Endodermal cell (in vitro differentiated cells): ENCODE results near the gene CCDC181. TPM values are rescaled to one million over a fixed set of nuclear protein-coding genes. Genes with fewer than 3 reads are reported as not detected.

ENCODE experiments used
- DNase-seq: peaks from one replicate; pipeline ENCODE4 v3.0.0-alpha.2; 2017
- H3K27ac ChIP-seq: 2 replicates; pipeline ENCODE4 v1.5.1; 2013; ENCODE audit warnings: mild to moderate bottlenecking, low read depth, low read length, moderate library complexity
- H3K27me3 ChIP-seq: 2 replicates; pipeline ENCODE4 v1.6.1; 2013; ENCODE audit warnings: mild to moderate bottlenecking, low read length, moderate library complexity; ENCODE audit not compliant: insufficient read depth, control insufficient read depth, poor library complexity, severe bottlenecking
- H3K36me3 ChIP-seq: 2 replicates; pipeline ENCODE4 v1.7.0; 2013; ENCODE audit warnings: mild to moderate bottlenecking, low read length, moderate library complexity; ENCODE audit not compliant: control insufficient read depth, insufficient read depth
- H3K4me1 ChIP-seq: one replicate; pipeline ENCODE4 v1.7.0; 2013; ENCODE audit warnings: low read length; ENCODE audit not compliant: control insufficient read depth, insufficient read depth
- H3K4me3 ChIP-seq: 2 replicates; pipeline ENCODE4 v1.5.1; 2013; ENCODE audit warnings: mild to moderate bottlenecking, low read length, moderate library complexity
- H3K9ac ChIP-seq: 2 replicates; pipeline ENCODE4 v1.6.1; 2013; ENCODE audit warnings: mild to moderate bottlenecking, low read length, moderate library complexity; ENCODE audit not compliant: poor library complexity, severe bottlenecking; ENCODE audit errors: extremely low read depth
- H3K9me3 ChIP-seq: 2 replicates; pipeline ENCODE4 v1.6.1; 2013; ENCODE audit warnings: mild to moderate bottlenecking, low read length, moderate library complexity; ENCODE audit not compliant: control insufficient read depth
- H3K27ac Mint-ChIP-seq: 2 replicates; pipeline ENCODE4 v1.8.0; 2020; ENCODE audit warnings: mixed read lengths
- H3K27me3 Mint-ChIP-seq: 2 replicates; pipeline ENCODE4 v1.8.0; 2021; ENCODE audit warnings: mild to moderate bottlenecking, mixed read lengths; ENCODE audit not compliant: insufficient read depth
- H3K36me3 Mint-ChIP-seq: 2 replicates; pipeline ENCODE4 v1.8.0; 2020; ENCODE audit warnings: low read depth, mixed read lengths
- H3K4me1 Mint-ChIP-seq: 2 replicates; pipeline ENCODE4 v1.8.0; 2020; ENCODE audit warnings: mixed read lengths
- H3K4me3 Mint-ChIP-seq: 2 replicates; pipeline ENCODE4 v1.8.0; 2020; ENCODE audit warnings: mild to moderate bottlenecking, moderate library complexity, mixed read lengths
- H3K9me3 Mint-ChIP-seq: 2 replicates; pipeline ENCODE4 v1.8.0; 2020; ENCODE audit warnings: mild to moderate bottlenecking, mixed read lengths
- WGBS, 2 experiments: methylation state at CpG; one replicate each; pipeline versions ENCODE4 v1.1.5 to v1.1.7; 2013; ENCODE audit warnings: missing lambda C conversion rate in 2 of 2, mixed read lengths in 1 of 2; ENCODE audit not compliant: insufficient coverage in 1 of 2, insufficient read length in 1 of 2; 5-methylcytosine and 5-hydroxymethylcytosine counted together
- total RNA-seq, 2 donors: library from RNA; stranded (reverse); fragmentation: NEBNext Ultra II Directional in 1 of 2; extraction: Animal tissue kit (Norgen Biotek cat#: 25700) in 1 of 2; gene quantifications; 2 replicates in 1 of 2; 3 replicates in 1 of 2; pipeline ENCODE4 v1.2.1, GENCODE V29; 2021
- TF ChIP-seq, protein P1 (sequence below): fragments of 200-600 bp; sonication (generic); conservative IDR thresholded peaks from 2 replicates; pipeline ENCODE4 v1.5.0; 2021; ENCODE audit warnings: antibody characterized with exemption, mild to moderate bottlenecking

CCDC181 gene
- total RNA-seq, 2 donors from 2014 or later = 4.9 to 7.8 TPM

DNA sequence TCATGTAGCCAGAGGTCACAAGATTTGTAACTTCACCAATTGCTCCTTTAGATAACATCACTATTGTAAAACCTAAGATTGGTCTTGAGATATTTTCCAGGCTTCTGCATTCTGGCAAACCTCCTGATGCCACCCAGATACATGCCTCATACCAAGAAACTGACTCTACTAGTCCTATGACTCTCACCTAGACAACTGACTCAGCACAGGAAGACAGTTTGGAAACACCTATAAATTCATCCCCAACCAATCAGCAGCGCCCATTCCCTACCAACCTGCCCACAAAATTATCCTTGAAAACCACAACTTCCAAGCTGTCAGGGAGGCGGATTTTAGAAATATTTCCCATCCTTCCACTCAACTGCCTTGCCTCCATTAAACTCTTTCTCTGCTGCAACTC, 62.3 kb downstream of the CCDC181 start:
- no peak overlapping the region for H3K4me3 Mint-ChIP-seq
- Histone ChIP-seq H3K36me3 (peaks cover 2% of the 10 kb centered on the region), H3K9me3 (peaks cover 9% of the 10 kb centered on the region), H3K4me3 (no peak overlapping the region), H3K27me3 (no peaks in the 10 kb centered on the region), H3K27ac (no peak overlapping the region), H3K9ac (no peak overlapping the region), H3K4me1 (no peaks in the 10 kb centered on the region)
- H3K27ac Mint-ChIP-seq = no peak overlapping the region
- TF ChIP-seq, protein P1, sequence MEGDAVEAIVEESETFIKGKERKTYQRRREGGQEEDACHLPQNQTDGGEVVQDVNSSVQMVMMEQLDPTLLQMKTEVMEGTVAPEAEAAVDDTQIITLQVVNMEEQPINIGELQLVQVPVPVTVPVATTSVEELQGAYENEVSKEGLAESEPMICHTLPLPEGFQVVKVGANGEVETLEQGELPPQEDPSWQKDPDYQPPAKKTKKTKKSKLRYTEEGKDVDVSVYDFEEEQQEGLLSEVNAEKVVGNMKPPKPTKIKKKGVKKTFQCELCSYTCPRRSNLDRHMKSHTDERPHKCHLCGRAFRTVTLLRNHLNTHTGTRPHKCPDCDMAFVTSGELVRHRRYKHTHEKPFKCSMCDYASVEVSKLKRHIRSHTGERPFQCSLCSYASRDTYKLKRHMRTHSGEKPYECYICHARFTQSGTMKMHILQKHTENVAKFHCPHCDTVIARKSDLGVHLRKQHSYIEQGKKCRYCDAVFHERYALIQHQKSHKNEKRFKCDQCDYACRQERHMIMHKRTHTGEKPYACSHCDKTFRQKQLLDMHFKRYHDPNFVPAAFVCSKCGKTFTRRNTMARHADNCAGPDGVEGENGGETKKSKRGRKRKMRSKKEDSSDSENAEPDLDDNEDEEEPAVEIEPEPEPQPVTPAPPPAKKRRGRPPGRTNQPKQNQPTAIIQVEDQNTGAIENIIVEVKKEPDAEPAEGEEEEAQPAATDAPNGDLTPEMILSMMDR = no peak
- no peaks in the 10 kb centered on the region for H3K27me3 Mint-ChIP-seq
- no peak for DNase-seq
- H3K36me3 Mint-ChIP-seq = peaks cover 9% of the 10 kb centered on the region
- WGBS, 2 experiments = 85 to 100% methylated on average over 1 to 2 of the region's 2 CpGs
- peaks cover 5% of the 10 kb centered on the region for H3K4me1 Mint-ChIP-seq
- no peaks in the 10 kb centered on the region for H3K9me3 Mint-ChIP-seq

DNA sequence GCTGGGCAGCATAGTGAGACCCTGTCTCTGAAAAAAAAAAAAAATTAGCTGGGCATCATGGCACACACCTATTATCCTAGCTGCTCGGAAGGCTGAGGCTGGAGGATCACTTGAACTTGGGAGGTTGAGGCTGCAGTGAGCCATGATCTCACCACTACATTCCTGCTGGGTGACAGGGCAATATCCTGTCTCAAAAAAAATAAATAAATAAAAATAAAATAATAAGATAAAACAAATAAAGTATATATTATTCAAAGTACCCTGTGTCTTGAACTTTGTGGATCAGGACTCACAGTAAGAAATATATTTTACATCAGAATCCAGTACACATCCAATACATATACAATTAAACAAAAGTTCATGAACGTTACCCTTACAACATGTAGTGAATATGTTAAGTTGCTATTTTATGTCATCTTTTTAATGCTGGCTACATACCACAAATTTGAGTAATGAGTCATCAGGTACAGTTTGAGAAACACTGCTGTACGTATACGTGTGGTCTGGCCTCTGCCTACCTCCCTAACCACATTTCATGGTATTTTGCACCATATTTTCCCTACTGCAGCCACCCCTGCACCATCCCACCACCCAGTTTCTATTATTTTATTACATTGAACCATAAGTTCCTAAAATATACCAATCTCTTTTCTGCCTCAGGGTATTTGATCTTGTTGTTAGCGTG, 64.1 kb downstream of the CCDC181 start:
- Histone ChIP-seq H3K9me3 (peaks cover 9% of the 10 kb centered on the region), H3K9ac (no peak overlapping the region), H3K4me1 (no peaks in the 10 kb centered on the region), H3K4me3 (no peak overlapping the region), H3K27ac (no peak overlapping the region), H3K36me3 (no peaks in the 10 kb centered on the region), H3K27me3 (no peaks in the 10 kb centered on the region)
- peaks cover 6% of the 10 kb centered on the region for H3K36me3 Mint-ChIP-seq
- no peak overlapping the region for H3K27ac Mint-ChIP-seq
- H3K9me3 Mint-ChIP-seq = no peaks in the 10 kb centered on the region
- no peaks in the 10 kb centered on the region for H3K27me3 Mint-ChIP-seq
- 95 to 96% methylated on average over 2 to 5 of the region's 5 CpGs for WGBS, 2 experiments
- H3K4me1 Mint-ChIP-seq = no peaks in the 10 kb centered on the region
- TF ChIP-seq, protein P1 = no peak
- DNase-seq = no peak
- no peak overlapping the region for H3K4me3 Mint-ChIP-seq

DNA sequence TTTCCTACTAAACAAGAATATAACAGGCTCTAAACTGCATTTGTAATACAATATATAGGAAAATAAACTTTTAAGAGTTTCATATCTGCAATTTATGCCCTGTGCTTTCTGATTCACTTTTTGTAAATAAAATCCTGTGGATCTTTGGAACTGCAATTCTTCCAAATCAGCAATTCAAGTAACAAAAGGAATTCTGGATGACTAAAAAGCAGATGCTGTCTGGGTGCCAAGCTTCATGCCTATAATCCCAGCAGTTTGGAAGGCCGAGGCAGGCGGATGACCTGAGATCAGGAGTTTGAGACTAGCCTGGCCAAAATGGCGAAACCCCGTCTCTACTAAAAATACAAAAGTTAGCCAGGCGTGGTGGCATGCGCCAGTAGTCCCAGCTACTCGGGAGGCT, 66.0 kb downstream of the CCDC181 start:
- Mint-ChIP-seq H3K9me3 (no peaks in the 10 kb centered on the region), H3K27ac (no peak overlapping the region), H3K36me3 (peaks cover 6% of the 10 kb centered on the region), H3K4me1 (peaks cover 3% of the 10 kb centered on the region), H3K27me3 (no peaks in the 10 kb centered on the region), H3K4me3 (no peak overlapping the region)
- Histone ChIP-seq H3K9ac (no peak overlapping the region), H3K27me3 (no peaks in the 10 kb centered on the region), H3K4me1 (peaks cover under 1% of the 10 kb centered on the region), H3K9me3 (peaks cover 9% of the 10 kb centered on the region), H3K4me3 (no peak overlapping the region), H3K36me3 (no peaks in the 10 kb centered on the region), H3K27ac (no peak overlapping the region)
- DNase-seq = no peak
- WGBS, 2 experiments = 96 to 98% methylated on average over 6 to 7 of the region's 7 CpGs
- TF ChIP-seq, protein P1 = no peak
